Spleen (tissue), 7 donors: ENCODE measurements around the gene LUC7L.

ENCODE experiments used
- POLR2AphosphoS5 ChIP-seq, 3 donors: sonication (generic); formaldehyde crosslinking; IDR thresholded peaks; one replicate each; pipeline ENCODE4 v1.5.1; 2017; ENCODE audit warnings: antibody characterized with exemption in 3 of 3
- TF ChIP-seq, protein P1 (sequence below), 11 experiments: fragments of 200-600 bp in 7 of 11; fragments of 450-650 bp in 4 of 11; sonication (generic) in 4 of 11; IDR thresholded peaks in 8 of 11; conservative IDR thresholded peaks in 3 of 11; 1 replicate in 7 of 11; 2 replicates in 4 of 11; pipeline versions ENCODE4 v1.4.0 to v1.8.0; 2016 to 2021; ENCODE audit warnings: antibody characterized with exemption in 11 of 11, inconsistent platforms in 4 of 11, mild to moderate bottlenecking in 1 of 11
- donor health status: DM: no; HTN: no; CAD: no; lungs with moderate emphysema.
- donor health status: DM: no; HTN: no; CAD: no.
- donor health status: DM: no; HTN: no; CAD: no.

DNA sequence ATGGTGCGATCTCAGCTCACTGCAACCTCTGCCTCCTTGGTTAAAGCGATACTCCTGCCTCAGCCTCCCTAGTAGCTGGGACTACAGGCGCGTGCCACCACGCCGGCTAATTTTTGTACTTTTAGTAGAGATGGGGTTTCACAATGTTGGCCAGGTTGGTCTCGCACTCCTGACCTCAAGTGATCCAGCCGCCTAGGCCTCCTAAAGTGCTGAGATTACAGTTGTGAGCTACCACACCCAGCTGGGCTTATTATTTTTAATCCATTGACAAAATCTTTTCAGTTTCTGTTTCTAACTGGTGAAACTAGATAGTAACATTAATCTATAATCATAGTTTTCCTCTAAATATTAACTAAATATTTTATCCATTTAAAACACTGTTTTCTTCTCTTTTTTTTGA lies 11.3 kb upstream of the LUC7L start:
- TF ChIP-seq, protein P1, sequence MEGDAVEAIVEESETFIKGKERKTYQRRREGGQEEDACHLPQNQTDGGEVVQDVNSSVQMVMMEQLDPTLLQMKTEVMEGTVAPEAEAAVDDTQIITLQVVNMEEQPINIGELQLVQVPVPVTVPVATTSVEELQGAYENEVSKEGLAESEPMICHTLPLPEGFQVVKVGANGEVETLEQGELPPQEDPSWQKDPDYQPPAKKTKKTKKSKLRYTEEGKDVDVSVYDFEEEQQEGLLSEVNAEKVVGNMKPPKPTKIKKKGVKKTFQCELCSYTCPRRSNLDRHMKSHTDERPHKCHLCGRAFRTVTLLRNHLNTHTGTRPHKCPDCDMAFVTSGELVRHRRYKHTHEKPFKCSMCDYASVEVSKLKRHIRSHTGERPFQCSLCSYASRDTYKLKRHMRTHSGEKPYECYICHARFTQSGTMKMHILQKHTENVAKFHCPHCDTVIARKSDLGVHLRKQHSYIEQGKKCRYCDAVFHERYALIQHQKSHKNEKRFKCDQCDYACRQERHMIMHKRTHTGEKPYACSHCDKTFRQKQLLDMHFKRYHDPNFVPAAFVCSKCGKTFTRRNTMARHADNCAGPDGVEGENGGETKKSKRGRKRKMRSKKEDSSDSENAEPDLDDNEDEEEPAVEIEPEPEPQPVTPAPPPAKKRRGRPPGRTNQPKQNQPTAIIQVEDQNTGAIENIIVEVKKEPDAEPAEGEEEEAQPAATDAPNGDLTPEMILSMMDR (IDR thresholded peaks at IDR 0.05 in 8 of 11, conservative IDR thresholded peaks at IDR 0.05 in 3 of 11) = no peak
- no peak for TF ChIP-seq POLR2AphosphoS5 (IDR thresholded peaks at IDR 0.05)
